Measurements from ENCODE around the gene SDC4. TPM values are rescaled to one million over a fixed set of nuclear protein-coding genes. Genes with fewer than 3 reads are reported as not detected.

SDC4 gene
- total and polyA plus RNA-seq, 9 of the 15 experiments (the other 6 are each of a cell fraction or from before 2014, with no cell fraction given), result 2.1 to 10.7 (median 6.3) TPM

DNA sequence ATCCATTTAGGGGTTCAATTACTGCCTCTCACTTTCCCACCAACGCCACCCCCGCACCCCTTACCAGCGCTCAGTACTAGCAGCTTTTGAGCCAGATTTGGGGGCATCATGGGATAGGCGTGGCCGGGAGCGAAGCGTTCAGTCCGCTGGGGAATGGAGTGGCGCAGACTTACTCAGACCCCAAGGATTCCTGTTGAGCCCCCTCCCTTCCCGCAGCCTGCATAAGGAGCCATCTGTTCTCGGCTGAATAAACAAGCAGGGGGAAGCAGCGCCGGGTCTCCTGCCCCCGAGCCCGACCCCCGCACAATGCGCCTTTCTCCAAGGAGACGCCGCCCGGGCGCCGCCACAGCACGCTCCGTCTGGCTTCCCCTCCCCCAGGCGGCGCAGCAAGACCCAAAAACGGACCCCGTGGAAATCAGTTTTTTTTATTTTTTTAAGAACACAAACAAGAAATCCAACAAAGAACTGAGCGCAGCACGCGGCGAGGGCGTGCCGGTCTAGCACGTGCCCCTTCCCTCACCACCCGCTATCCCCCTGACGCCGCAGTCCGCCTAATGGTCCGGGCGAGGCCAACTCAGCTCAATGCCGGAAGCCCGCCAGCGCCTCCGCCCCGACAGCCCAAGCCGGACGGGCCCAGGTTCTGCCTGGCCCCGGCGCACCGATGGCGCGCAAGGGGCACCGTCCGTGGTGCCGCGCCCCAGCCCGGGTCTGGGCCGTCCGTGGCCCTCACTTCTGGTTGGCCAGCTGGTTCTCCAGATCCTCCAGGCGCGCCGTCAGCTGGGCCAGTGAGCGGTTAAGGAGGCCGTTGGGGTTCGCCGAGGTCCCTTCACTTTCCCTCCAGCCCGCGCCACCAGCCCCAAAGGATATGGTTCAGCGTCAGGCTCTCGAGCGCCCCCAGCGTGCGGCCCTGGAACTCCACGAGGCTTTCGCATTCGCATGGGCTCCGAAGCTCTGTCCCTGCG lies 54.9 kb downstream of the SDC4 start (continued):
- TF ChIP-seq, protein P1, sequence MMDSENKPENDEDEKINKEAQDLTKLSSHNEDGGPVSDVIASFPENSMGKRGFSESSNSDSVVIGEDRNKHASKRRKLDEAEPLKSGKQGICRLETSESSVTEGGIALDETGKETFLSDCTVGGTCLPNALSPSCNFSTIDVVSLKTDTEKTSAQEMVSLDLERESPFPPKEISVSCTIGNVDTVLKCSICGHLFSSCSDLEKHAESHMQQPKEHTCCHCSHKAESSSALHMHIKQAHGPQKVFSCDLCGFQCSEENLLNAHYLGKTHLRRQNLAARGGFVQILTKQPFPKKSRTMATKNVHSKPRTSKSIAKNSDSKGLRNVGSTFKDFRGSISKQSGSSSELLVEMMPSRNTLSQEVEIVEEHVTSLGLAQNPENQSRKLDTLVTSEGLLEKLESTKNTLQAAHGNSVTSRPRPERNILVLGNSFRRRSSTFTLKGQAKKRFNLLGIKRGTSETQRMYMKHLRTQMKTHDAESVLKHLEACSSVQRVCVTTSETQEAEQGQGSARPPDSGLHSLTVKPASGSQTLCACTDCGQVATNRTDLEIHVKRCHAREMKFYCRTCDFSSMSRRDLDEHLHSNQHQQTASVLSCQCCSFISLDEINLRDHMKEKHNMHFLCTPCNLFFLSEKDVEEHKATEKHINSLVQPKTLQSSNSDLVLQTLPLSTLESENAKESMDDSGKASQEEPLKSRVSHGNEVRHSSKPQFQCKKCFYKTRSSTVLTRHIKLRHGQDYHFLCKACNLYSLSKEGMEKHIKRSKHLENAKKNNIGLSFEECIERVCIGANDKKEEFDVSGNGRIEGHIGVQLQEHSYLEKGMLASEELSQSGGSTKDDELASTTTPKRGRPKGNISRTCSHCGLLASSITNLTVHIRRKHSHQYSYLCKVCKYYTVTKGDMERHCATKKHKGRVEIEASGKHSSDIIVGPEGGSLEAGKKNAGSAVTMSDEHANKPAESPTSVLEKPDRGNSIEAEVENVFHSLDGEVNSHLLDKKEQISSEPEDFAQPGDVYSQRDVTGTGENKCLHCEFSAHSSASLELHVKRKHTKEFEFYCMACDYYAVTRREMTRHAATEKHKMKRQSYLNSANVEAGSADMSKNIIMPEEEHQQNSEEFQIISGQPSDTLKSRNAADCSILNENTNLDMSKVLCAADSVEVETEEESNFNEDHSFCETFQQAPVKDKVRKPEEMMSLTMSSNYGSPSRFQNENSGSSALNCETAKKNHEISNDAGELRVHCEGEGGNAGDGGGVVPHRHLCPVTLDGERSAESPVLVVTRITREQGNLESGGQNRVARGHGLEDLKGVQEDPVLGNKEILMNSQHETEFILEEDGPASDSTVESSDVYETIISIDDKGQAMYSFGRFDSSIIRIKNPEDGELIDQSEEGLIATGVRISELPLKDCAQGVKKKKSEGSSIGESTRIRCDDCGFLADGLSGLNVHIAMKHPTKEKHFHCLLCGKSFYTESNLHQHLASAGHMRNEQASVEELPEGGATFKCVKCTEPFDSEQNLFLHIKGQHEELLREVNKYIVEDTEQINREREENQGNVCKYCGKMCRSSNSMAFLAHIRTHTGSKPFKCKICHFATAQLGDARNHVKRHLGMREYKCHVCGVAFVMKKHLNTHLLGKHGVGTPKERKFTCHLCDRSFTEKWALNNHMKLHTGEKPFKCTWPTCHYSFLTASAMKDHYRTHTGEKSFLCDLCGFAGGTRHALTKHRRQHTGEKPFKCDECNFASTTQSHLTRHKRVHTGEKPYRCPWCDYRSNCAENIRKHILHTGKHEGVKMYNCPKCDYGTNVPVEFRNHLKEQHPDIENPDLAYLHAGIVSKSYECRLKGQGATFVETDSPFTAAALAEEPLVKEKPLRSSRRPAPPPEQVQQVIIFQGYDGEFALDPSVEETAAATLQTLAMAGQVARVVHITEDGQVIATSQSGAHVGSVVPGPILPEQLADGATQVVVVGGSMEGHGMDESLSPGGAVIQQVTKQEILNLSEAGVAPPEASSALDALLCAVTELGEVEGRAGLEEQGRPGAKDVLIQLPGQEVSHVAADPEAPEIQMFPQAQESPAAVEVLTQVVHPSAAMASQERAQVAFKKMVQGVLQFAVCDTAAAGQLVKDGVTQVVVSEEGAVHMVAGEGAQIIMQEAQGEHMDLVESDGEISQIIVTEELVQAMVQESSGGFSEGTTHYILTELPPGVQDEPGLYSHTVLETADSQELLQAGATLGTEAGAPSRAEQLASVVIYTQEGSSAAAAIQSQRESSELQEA (IDR thresholded peaks at IDR 0.05; ENCODE audit: low read depth), result no peak
- no peak for TF ChIP-seq GATA2 (CRISPR knock-in tag; IDR thresholded peaks at IDR 0.05)
- TF ChIP-seq XRCC5 (IDR thresholded peaks at IDR 0.05; ENCODE audit: low read depth, low read length), result 0 out of 2 replicates have a peak, but pooled peaks have one; percentile 42
- TF ChIP-seq, protein P2, sequence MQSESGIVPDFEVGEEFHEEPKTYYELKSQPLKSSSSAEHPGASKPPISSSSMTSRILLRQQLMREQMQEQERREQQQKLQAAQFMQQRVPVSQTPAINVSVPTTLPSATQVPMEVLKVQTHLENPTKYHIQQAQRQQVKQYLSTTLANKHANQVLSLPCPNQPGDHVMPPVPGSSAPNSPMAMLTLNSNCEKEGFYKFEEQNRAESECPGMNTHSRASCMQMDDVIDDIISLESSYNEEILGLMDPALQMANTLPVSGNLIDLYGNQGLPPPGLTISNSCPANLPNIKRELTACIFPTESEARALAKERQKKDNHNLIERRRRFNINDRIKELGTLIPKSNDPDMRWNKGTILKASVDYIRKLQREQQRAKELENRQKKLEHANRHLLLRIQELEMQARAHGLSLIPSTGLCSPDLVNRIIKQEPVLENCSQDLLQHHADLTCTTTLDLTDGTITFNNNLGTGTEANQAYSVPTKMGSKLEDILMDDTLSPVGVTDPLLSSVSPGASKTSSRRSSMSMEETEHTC (IDR thresholded peaks at IDR 0.05), result no peak
- no peak for TF ChIP-seq IFI16 (CRISPR knock-in tag; IDR thresholded peaks at IDR 0.05)
- TF ChIP-seq ZFP36 (IDR thresholded peaks at IDR 0.05; ENCODE audit: low read depth, low read length, partially characterized antibody), result peak; percentile 11
- no peak for TF ChIP-seq TSC22D4 (tag; IDR thresholded peaks at IDR 0.05)
- no peak for TF ChIP-seq ZNF324 (CRISPR knock-in tag; IDR thresholded peaks at IDR 0.05)
- TF ChIP-seq POU5F1 (IDR thresholded peaks at IDR 0.05; ENCODE audit: borderline replicate concordance, low read depth, low read length, partially characterized antibody), result no peak
- no peak for TF ChIP-seq ZNF239 (CRISPR knock-in tag; IDR thresholded peaks at IDR 0.05)
- TF ChIP-seq ZNF23 (CRISPR knock-in tag; IDR thresholded peaks at IDR 0.05), result no peak
- no peak for TF ChIP-seq ESRRB (CRISPR knock-in tag; IDR thresholded peaks at IDR 0.05; ENCODE audit: borderline replicate concordance)
- no peak for TF ChIP-seq SIX5 (IDR thresholded peaks at IDR 0.05; ENCODE audit: borderline replicate concordance in 1 of 2, insufficient read depth in 1 of 2, low read depth in 1 of 2, low read length in 2 of 2)
- no peak for TF ChIP-seq NCOA2 (IDR thresholded peaks at IDR 0.05; ENCODE audit: partially characterized antibody in 2 of 2)
- TF ChIP-seq CBX8 (IDR thresholded peaks at IDR 0.05; ENCODE audit: borderline replicate concordance, extremely low read depth, low read depth, low read length, poor library complexity, severe bottlenecking), result no peak

Data from K562 (cell line).